ENCODE data around the gene PCSK6.

The PCSK6 gene

GRCh38 chr15:101448336-101448735 lies 41.2 kb downstream of the PCSK6 start:
- TF ChIP-seq TCF4 (CRISPR knock-in tag; IDR thresholded peaks at IDR 0.05; ENCODE audit: borderline replicate concordance), result no peak
- no peak for TF ChIP-seq SNAI2 (CRISPR knock-in tag; IDR thresholded peaks at IDR 0.05)
- TF ChIP-seq PPARA (CRISPR knock-in tag; IDR thresholded peaks at IDR 0.05; ENCODE audit: borderline replicate concordance), result no peak
- no peak for TF ChIP-seq ZC3H10 (CRISPR knock-in tag; IDR thresholded peaks at IDR 0.05)
- TF ChIP-seq POU6F1 (CRISPR knock-in tag; IDR thresholded peaks at IDR 0.05; ENCODE audit: borderline replicate concordance, low read depth), result no peak
- TF ChIP-seq CSDC2 (CRISPR knock-in tag; IDR thresholded peaks at IDR 0.05), result no peak
- no peak for TF ChIP-seq ZFP3 (CRISPR knock-in tag; IDR thresholded peaks at IDR 0.05)
- no peak for TF ChIP-seq CSRNP3 (CRISPR knock-in tag; IDR thresholded peaks at IDR 0.05)
- no peak for TF ChIP-seq ZNF8 (CRISPR knock-in tag; IDR thresholded peaks at IDR 0.05)

GRCh38 chr15:101447561-101448071 lies 41.9 kb downstream of the PCSK6 start:
- TF ChIP-seq ZNF8 (CRISPR knock-in tag; IDR thresholded peaks at IDR 0.05) (no peak), TSHZ2 (CRISPR knock-in tag; IDR thresholded peaks at IDR 0.05) (no peak), PATZ1 (CRISPR knock-in tag; IDR thresholded peaks at IDR 0.05; ENCODE audit: borderline replicate concordance) (no peak), CREB5 (CRISPR knock-in tag; IDR thresholded peaks at IDR 0.05; ENCODE audit: low read depth) (no peak), RARB (CRISPR knock-in tag; IDR thresholded peaks at IDR 0.05) (no peak), SNAI2 (CRISPR knock-in tag; IDR thresholded peaks at IDR 0.05) (no peak), ZNF565 (CRISPR knock-in tag; conservative IDR thresholded peaks at IDR 0.05; ENCODE audit: low read depth) (no peak), CSDC2 (CRISPR knock-in tag; IDR thresholded peaks at IDR 0.05) (no peak), ESRRG (CRISPR knock-in tag; IDR thresholded peaks at IDR 0.05) (no peak), TOX (CRISPR knock-in tag; IDR thresholded peaks at IDR 0.05; ENCODE audit: borderline replicate concordance) (no peak), PPARA (CRISPR knock-in tag; IDR thresholded peaks at IDR 0.05; ENCODE audit: borderline replicate concordance) (no peak), CSRNP3 (CRISPR knock-in tag; IDR thresholded peaks at IDR 0.05) (no peak), TCF4 (CRISPR knock-in tag; IDR thresholded peaks at IDR 0.05; ENCODE audit: borderline replicate concordance) (no peak), ZC3H10 (CRISPR knock-in tag; IDR thresholded peaks at IDR 0.05) (no peak), POU6F1 (CRISPR knock-in tag; IDR thresholded peaks at IDR 0.05; ENCODE audit: borderline replicate concordance, low read depth) (no peak), ZNF70 (CRISPR knock-in tag; IDR thresholded peaks at IDR 0.05) (no peak)
- ATAC-seq, result no peak

More at GRCh38 chr15:101448336-101448735, 41.2 kb downstream of the PCSK6 start:
- no peak for ATAC-seq

Measured in SK-N-SH treated with all-trans-retinoic acid at 6 μM for 48 hours (cell line).